K562 (cell line): ENCODE data around the gene DNAJB12. TPM values are rescaled to one million over a fixed set of nuclear protein-coding genes. Genes with fewer than 3 reads are reported as not detected.

Experiments
- ARID1B ChIP-seq: fragments of 450-650 bp; IDR thresholded peaks from 2 replicates; pipeline ENCODE4 v1.6.1; 2016; ENCODE audit warnings: antibody characterized with exemption, mild to moderate bottlenecking, inconsistent platforms
- CBX5 ChIP-seq: IDR thresholded peaks from 2 replicates; pipeline ENCODE4 v1.6.1; 2014; ENCODE audit warnings: low read depth, borderline replicate concordance
- ILF3 ChIP-seq: fragments of 450-650 bp; IDR thresholded peaks from 2 replicates; pipeline ENCODE4 v1.6.1; 2018; ENCODE audit warnings: antibody characterized with exemption, mild to moderate bottlenecking, moderate library complexity, borderline replicate concordance
- KAT8 ChIP-seq: fragments of 450-650 bp; IDR thresholded peaks from 2 replicates; pipeline ENCODE4 v1.6.1; 2016; ENCODE audit warnings: low read depth, mild to moderate bottlenecking
- OTX1 ChIP-seq: fragments of 450-650 bp; formaldehyde crosslinking; IDR thresholded peaks from 2 replicates; pipeline ENCODE4 v1.4.0; 2022; ENCODE audit warnings: mild to moderate bottlenecking
- RERE ChIP-seq: sonication (generic); formaldehyde crosslinking; IDR thresholded peaks from 2 replicates; pipeline ENCODE4 v1.8.0; 2023; ENCODE audit warnings: missing genetic modification reagents, mild to moderate bottlenecking, borderline replicate concordance
- RFX5 ChIP-seq: IDR thresholded peaks from 2 replicates; pipeline ENCODE4 v1.6.1; 2011; ENCODE audit warnings: low read depth, mild to moderate bottlenecking, improper control_type of control experiment, low read length
- SAFB ChIP-seq: fragments of 200-400 bp; formaldehyde crosslinking; IDR thresholded peaks from 2 replicates; pipeline ENCODE4 v1.6.1; 2017; ENCODE audit warnings: low read depth, low read length, borderline replicate concordance
- SMARCC2 ChIP-seq: fragments of 450-650 bp; IDR thresholded peaks from 2 replicates; pipeline ENCODE4 v1.6.1; 2017; ENCODE audit warnings: antibody characterized with exemption, moderate library complexity, mild to moderate bottlenecking, low read depth
- SMARCE1 ChIP-seq: fragments of 450-650 bp; IDR thresholded peaks from 2 replicates; pipeline ENCODE4 v1.7.1; 2016; ENCODE audit warnings: mild to moderate bottlenecking
- THRB ChIP-seq: fragments of 450-650 bp; formaldehyde crosslinking; conservative IDR thresholded peaks from 2 replicates; pipeline ENCODE4 v1.4.0; 2022; ENCODE audit warnings: mild to moderate bottlenecking, missing genetic modification characterization
- ZBTB43 ChIP-seq: sonication (generic); formaldehyde crosslinking; IDR thresholded peaks from 2 replicates; pipeline ENCODE4 v1.8.0; 2023; ENCODE audit warnings: mild to moderate bottlenecking, missing genetic modification reagents
- ZNF311 ChIP-seq: fragments of 250-450 bp; sonication (Bioruptor Pico); IDR thresholded peaks from 2 replicates; pipeline ENCODE4 v1.4.0; 2020; ENCODE audit warnings: mild to moderate bottlenecking, moderate library complexity
- ZNF609 ChIP-seq: sonication (generic); formaldehyde crosslinking; IDR thresholded peaks from 2 replicates; pipeline ENCODE4 v1.8.1; 2023; ENCODE audit warnings: missing genetic modification reagents, mild to moderate bottlenecking, borderline replicate concordance
- ZNF77 ChIP-seq: fragments of 250-450 bp; sonication (Bioruptor Pico); IDR thresholded peaks from 2 replicates; pipeline ENCODE4 v1.5.0; 2020
- polyA plus RNA-seq, 8 experiments: library from polyadenylated mRNA; depleted of rRNA in 4 of 8; stranded (reverse) in 5 of 8; unstranded in 3 of 8; fragments of >200 nt; fragmentation: Nextera tagmentation in 2 of 8; fragmentation: Illumina TruSeq in 1 of 8; extraction: Ambion mirVana in 2 of 8; extraction: Trizol in 1 of 8; gene quantifications; 2 replicates each; pipeline versions ENCODE4 v1.2.1 to v1.2.3, GENCODE V29; 2011 to 2014; ENCODE audit warnings: inconsistent platforms in 1 of 8, missing spikeins in 1 of 8
- total RNA-seq, 7 experiments: library from RNA; depleted of rRNA in 6 of 7; stranded (reverse); fragments of >200 nt in 6 of 7; fragmentation: Illumina TruSeq in 2 of 7; extraction: Trizol in 2 of 7; gene quantifications; 2 replicates each; pipeline versions ENCODE4 v1.2.1 to v1.2.3, GENCODE V29; 2011 to 2021; ENCODE audit warnings: low replicate concordance in 1 of 7

DNAJB12 gene
- total and polyA plus RNA-seq, 9 of the 15 experiments (the other 6 are each of a cell fraction or from before 2014, with no cell fraction given), result 3.5 to 31.5 (median 20.3) TPM

- 0 out of 2 replicates have a peak, but pooled peaks have one; percentile 90 for TF ChIP-seq RERE (CRISPR knock-in tag)
- TF ChIP-seq THRB, result peak; percentile 67
- peak; percentile 71 for TF ChIP-seq SMARCE1
- 0 out of 2 replicates have a peak, but pooled peaks have one; percentile 28 for TF ChIP-seq KAT8
- TF ChIP-seq ZNF77 (CRISPR knock-in tag), result no peak
- TF ChIP-seq SMARCC2, result no peak; the same call in 1 of the 2 replicates
- peak; percentile 51; the same call in 1 of the 2 replicates for TF ChIP-seq ZBTB43 (CRISPR knock-in tag)
- TF ChIP-seq ZNF311 (CRISPR knock-in tag), result peak; percentile 58; the same call in 1 of the 2 replicates
- TF ChIP-seq OTX1 (CRISPR knock-in tag), result 0 out of 2 replicates have a peak, but pooled peaks have one; percentile 29
- TF ChIP-seq SAFB, result no peak
- TF ChIP-seq ARID1B, result peak; percentile 77
- TF ChIP-seq ILF3, result no peak
- no peak for TF ChIP-seq CBX5
- TF ChIP-seq RFX5, result no peak
- TF ChIP-seq ZNF609 (CRISPR knock-in tag), result no peak
Measured at GRCh38 chr10:72297281-72297804, 57.4 kb downstream of the DNAJB12 start (continued).
